ENCODE measurements around the gene ARHGAP29. TPM values are rescaled to one million over a fixed set of nuclear protein-coding genes. Genes with fewer than 3 reads are reported as not detected.
A peak's percentile ranks its signal among the peaks of the same experiment; 100 is the strongest.

The ARHGAP29 gene
- polyA plus RNA-seq, 4 donors, result 0.22 to 7.0 (median 3.6) TPM

DNA sequence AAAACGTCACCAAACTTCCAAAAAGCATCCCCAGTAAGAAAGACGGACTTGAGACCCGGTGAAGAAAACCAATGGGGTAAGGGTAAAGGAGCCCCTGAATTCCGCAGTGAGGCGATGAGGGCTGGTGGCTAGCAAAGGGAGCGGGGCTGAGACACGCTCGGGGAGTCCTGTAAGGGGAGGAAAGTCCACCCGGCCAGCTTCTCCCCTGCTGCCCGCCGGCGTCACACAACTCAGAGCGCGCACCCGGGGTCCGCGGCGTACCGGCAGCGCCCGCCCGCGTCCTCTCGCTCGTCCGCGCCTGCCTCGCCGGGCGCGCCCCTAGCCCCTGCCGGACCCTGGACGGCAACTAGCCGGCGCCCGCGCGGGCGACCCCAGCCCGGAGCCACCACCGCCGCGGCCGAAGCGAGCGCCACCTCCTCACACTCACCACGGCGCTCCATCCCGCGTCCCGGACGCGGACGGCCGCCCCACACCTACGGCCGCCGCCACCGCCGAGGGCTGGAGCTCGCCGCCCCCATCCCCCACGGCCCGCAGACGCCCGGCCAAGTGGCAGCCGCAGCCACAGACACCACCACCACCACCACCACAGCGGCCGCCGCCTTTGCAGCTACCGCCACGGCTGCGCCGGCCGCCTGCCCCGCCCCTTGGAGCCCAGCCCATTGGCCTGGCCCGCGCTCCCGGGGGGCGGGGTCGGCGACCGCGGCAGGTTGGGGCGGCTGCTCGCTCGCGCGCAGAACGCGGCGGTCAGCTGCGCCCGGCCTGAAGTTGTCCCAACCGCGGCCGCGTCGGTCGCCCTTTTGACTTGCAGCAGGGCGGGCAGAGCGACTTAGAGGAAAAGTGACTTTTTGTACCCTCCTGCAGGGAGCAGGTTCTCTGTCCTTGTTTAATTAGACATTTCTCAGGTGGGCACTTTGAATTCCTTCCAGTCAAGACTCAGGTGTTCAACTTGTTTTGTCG lies 10.0 kb upstream of the ARHGAP29 start:
- 0 to 1% (median 0%) methylated on average over 58 to 103 of the region's 103 CpGs for WGBS, 3 donors
- DNase-seq, result peak; percentile 69 to 86
- Histone ChIP-seq H3K4me3 (ENCODE audit: low read depth in 1 of 3, low read length in 3 of 3) (peak overlapping the region; percentile 38 to 67 (median 42)), H3K36me3 (ENCODE audit: control insufficient read depth in 3 of 3, insufficient read depth in 2 of 3, low read depth in 1 of 3, low read length in 3 of 3) (no peaks in the 10 kb centered on the region), H3K27ac (ENCODE audit: low read depth in 1 of 3, low read length in 2 of 3) (peak overlapping the region in 1 of 3 donors; percentile 74), H3K9me3 (ENCODE audit: control insufficient read depth in 2 of 2, insufficient read depth in 1 of 2, low read depth in 1 of 2, low read length in 1 of 2) (peaks cover 0 to 2% of the 10 kb centered on the region in 2 donors), H3K4me1 (ENCODE audit: control insufficient read depth in 3 of 3, insufficient read depth in 2 of 3, low read depth in 1 of 3, low read length in 2 of 3) (peaks cover 0 to 7% (median 0%) of the 10 kb centered on the region in 3 donors), H3K27me3 (ENCODE audit: control insufficient read depth in 3 of 3, insufficient read depth in 3 of 3, low read length in 3 of 3) (peaks cover 0 to 35% (median 3%) of the 10 kb centered on the region in 3 donors)
- FAIRE-seq, result no peak

DNA sequence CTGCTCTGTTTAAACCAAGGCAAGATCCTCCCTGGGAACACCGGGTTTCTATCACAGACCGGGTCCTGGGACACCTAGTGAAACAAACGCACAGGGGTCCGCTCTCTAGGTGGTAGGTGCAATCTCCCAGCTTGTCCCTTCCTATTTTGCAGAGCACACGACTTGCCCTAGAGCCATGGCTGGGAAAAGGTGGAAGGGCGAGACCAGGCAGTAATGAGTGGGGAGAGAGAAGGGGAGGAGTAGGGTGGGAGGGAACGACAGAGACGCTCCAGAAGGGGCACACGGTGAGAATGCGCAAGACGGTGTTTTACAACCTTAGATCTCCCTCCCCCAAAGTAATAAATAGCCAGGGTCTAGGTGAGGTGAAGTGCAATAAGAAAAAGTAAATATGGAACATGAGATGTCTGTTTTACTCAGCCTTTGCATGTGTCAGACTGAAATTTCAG lies 9.3 kb upstream of the ARHGAP29 start:
- no peak for FAIRE-seq
- H3K27me3 ChIP-seq (ENCODE audit: control insufficient read depth in 3 of 3, insufficient read depth in 3 of 3, low read length in 3 of 3), result peaks cover 2 to 32% (median 3%) of the 10 kb centered on the region in 3 donors
- peak overlapping the region in 2 of 3 donors; percentile 38 to 67 for H3K4me3 ChIP-seq (ENCODE audit: low read depth in 1 of 3, low read length in 3 of 3)
- peak in 1 of 2 donors; percentile 42 for DNase-seq
- peak overlapping the region in 1 of 3 donors; percentile 74 for H3K27ac ChIP-seq (ENCODE audit: low read depth in 1 of 3, low read length in 2 of 3)
- no peaks in the 10 kb centered on the region for H3K36me3 ChIP-seq (ENCODE audit: control insufficient read depth in 3 of 3, insufficient read depth in 2 of 3, low read depth in 1 of 3, low read length in 3 of 3)
- peaks cover 0 to 2% of the 10 kb centered on the region in 2 donors for H3K9me3 ChIP-seq (ENCODE audit: control insufficient read depth in 2 of 2, insufficient read depth in 1 of 2, low read depth in 1 of 2, low read length in 1 of 2)
- WGBS, 3 donors, result 6 to 9% (median 8%) methylated on average over 11 of the region's 11 CpGs
- H3K4me1 ChIP-seq (ENCODE audit: control insufficient read depth in 3 of 3, insufficient read depth in 2 of 3, low read depth in 1 of 3, low read length in 2 of 3), result peaks cover 0 to 7% (median 0%) of the 10 kb centered on the region in 3 donors

GRCh38 chr1:94245747-94246438 lies 8.5 kb upstream of the ARHGAP29 start:
- H3K9me3 ChIP-seq (ENCODE audit: control insufficient read depth in 2 of 2, insufficient read depth in 1 of 2, low read depth in 1 of 2, low read length in 1 of 2), result peaks cover 0 to 2% of the 10 kb centered on the region in 2 donors
- WGBS, 3 donors, result 55 to 74% (median 66%) methylated on average over 5 of the region's 5 CpGs
- H3K4me3 ChIP-seq (ENCODE audit: low read depth in 1 of 3, low read length in 3 of 3), result no peak overlapping the region
- peaks cover 2 to 30% (median 3%) of the 10 kb centered on the region in 3 donors for H3K27me3 ChIP-seq (ENCODE audit: control insufficient read depth in 3 of 3, insufficient read depth in 3 of 3, low read length in 3 of 3)
- no peak for FAIRE-seq
- H3K4me1 ChIP-seq (ENCODE audit: control insufficient read depth in 3 of 3, insufficient read depth in 2 of 3, low read depth in 1 of 3, low read length in 2 of 3), result peaks cover 0 to 7% (median 0%) of the 10 kb centered on the region in 3 donors
- peak overlapping the region in 1 of 3 donors; percentile 45 for H3K27ac ChIP-seq (ENCODE audit: low read depth in 1 of 3, low read length in 2 of 3)
- DNase-seq, result no peak
- H3K36me3 ChIP-seq (ENCODE audit: control insufficient read depth in 3 of 3, insufficient read depth in 2 of 3, low read depth in 1 of 3, low read length in 3 of 3), result no peaks in the 10 kb centered on the region

DNA sequence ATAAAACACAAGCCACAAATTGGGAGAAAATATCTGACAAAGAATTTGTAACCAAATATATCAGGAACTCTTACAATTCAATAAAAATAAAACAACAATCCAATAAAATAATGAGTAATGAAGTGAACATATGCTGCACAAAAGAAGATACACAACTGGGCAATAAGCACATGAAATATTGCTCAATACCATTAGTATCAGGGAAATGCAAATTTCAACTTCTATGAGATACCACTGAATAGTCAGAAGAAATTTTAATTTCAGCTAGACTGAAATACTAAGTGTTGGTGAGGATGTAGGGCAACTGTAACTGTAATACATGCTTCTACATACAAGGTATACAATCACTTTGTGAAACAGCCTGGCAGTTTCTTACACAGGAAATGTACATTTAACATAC lies 7.4 kb upstream of the ARHGAP29 start:
- H3K36me3 ChIP-seq (ENCODE audit: control insufficient read depth in 3 of 3, insufficient read depth in 2 of 3, low read depth in 1 of 3, low read length in 3 of 3), result no peaks in the 10 kb centered on the region
- no peak for FAIRE-seq
- H3K4me3 ChIP-seq (ENCODE audit: low read depth in 1 of 3, low read length in 3 of 3), result no peak overlapping the region
- peaks cover 0 to 7% (median 0%) of the 10 kb centered on the region in 3 donors for H3K4me1 ChIP-seq (ENCODE audit: control insufficient read depth in 3 of 3, insufficient read depth in 2 of 3, low read depth in 1 of 3, low read length in 2 of 3)
- no peak overlapping the region for H3K27ac ChIP-seq (ENCODE audit: low read depth in 1 of 3, low read length in 2 of 3)
- peaks cover 2 to 32% (median 3%) of the 10 kb centered on the region in 3 donors for H3K27me3 ChIP-seq (ENCODE audit: control insufficient read depth in 3 of 3, insufficient read depth in 3 of 3, low read length in 3 of 3)
- H3K9me3 ChIP-seq (ENCODE audit: control insufficient read depth in 2 of 2, insufficient read depth in 1 of 2, low read depth in 1 of 2, low read length in 1 of 2), result peaks cover 0 to 2% of the 10 kb centered on the region in 2 donors
- no peak for DNase-seq

DNA sequence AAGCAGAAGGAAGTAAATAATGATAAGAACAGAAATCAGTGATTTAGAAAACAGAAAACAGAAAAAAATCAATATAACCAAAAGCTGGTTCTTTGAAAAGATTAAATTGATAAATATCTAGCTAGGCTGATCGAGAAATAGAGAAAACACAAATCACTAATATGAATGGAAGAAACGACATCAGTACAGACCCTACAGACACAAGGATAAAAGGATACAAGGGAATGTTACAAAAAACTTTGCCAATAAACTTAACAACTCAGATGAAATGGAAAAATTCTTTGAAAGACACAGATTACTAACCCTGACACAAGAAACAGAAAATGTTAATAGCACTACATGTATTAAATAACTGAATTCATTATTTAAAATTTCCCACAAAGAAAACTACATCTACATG lies 6.3 kb upstream of the ARHGAP29 start:
- Histone ChIP-seq H3K36me3 (ENCODE audit: control insufficient read depth in 3 of 3, insufficient read depth in 2 of 3, low read depth in 1 of 3, low read length in 3 of 3) (no peaks in the 10 kb centered on the region), H3K9me3 (ENCODE audit: control insufficient read depth in 2 of 2, insufficient read depth in 1 of 2, low read depth in 1 of 2, low read length in 1 of 2) (peaks cover 0 to 2% of the 10 kb centered on the region in 2 donors), H3K4me3 (ENCODE audit: low read depth in 1 of 3, low read length in 3 of 3) (no peak overlapping the region), H3K27ac (ENCODE audit: low read depth in 1 of 3, low read length in 2 of 3) (no peak overlapping the region), H3K27me3 (ENCODE audit: control insufficient read depth in 3 of 3, insufficient read depth in 3 of 3, low read length in 3 of 3) (peaks cover 2 to 39% (median 3%) of the 10 kb centered on the region in 3 donors), H3K4me1 (ENCODE audit: control insufficient read depth in 3 of 3, insufficient read depth in 2 of 3, low read depth in 1 of 3, low read length in 2 of 3) (peaks cover 0 to 7% (median 0%) of the 10 kb centered on the region in 3 donors)
- DNase-seq (no peak), FAIRE-seq (no peak)
- WGBS, 3 donors, result 71 to 91% (median 90%) methylated on average over 2 of the region's 2 CpGs

DNA sequence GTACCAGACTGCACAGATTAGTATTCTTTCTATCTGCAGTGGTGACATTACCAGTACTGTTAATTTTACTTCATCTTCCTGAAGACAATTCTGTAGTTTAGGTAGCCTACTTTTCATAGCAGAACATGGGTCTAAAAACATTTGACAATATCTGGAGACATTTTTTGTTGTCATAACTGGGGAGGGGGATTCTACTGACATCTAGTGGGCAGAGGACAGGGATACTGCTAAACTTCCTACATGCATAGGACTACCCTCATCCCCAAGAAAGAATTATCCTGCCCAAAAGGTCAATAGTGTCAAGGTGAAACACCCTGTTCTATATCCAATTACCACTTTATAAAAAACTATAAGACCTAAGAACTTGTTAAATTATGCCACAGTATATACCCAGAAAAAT lies 3.4 kb upstream of the ARHGAP29 start:
- Histone ChIP-seq H3K4me1 (ENCODE audit: control insufficient read depth in 3 of 3, insufficient read depth in 2 of 3, low read depth in 1 of 3, low read length in 2 of 3) (peaks cover 0 to 8% (median 0%) of the 10 kb centered on the region in 3 donors), H3K4me3 (ENCODE audit: low read depth in 1 of 3, low read length in 3 of 3) (no peak overlapping the region), H3K27ac (ENCODE audit: low read depth in 1 of 3, low read length in 2 of 3) (no peak overlapping the region), H3K9me3 (ENCODE audit: control insufficient read depth in 2 of 2, insufficient read depth in 1 of 2, low read depth in 1 of 2, low read length in 1 of 2) (no peaks in the 10 kb centered on the region), H3K27me3 (ENCODE audit: control insufficient read depth in 3 of 3, insufficient read depth in 3 of 3, low read length in 3 of 3) (peaks cover 0 to 40% (median 8%) of the 10 kb centered on the region in 3 donors), H3K36me3 (ENCODE audit: control insufficient read depth in 3 of 3, insufficient read depth in 2 of 3, low read depth in 1 of 3, low read length in 3 of 3) (no peaks in the 10 kb centered on the region)
- no peak for FAIRE-seq
- no peak for DNase-seq

- peaks cover 0 to 8% (median 0%) of the 10 kb centered on the region in 3 donors for H3K4me1 ChIP-seq (ENCODE audit: control insufficient read depth in 3 of 3, insufficient read depth in 2 of 3, low read depth in 1 of 3, low read length in 2 of 3)
- no peak for FAIRE-seq
- no peak overlapping the region for H3K27ac ChIP-seq (ENCODE audit: low read depth in 1 of 3, low read length in 2 of 3)
- no peaks in the 10 kb centered on the region for H3K9me3 ChIP-seq (ENCODE audit: control insufficient read depth in 2 of 2, insufficient read depth in 1 of 2, low read depth in 1 of 2, low read length in 1 of 2)
- no peaks in the 10 kb centered on the region for H3K36me3 ChIP-seq (ENCODE audit: control insufficient read depth in 3 of 3, insufficient read depth in 2 of 3, low read depth in 1 of 3, low read length in 3 of 3)
- DNase-seq, result no peak
- H3K27me3 ChIP-seq (ENCODE audit: control insufficient read depth in 3 of 3, insufficient read depth in 3 of 3, low read length in 3 of 3), result peaks cover 2 to 37% (median 8%) of the 10 kb centered on the region in 3 donors
- H3K4me3 ChIP-seq (ENCODE audit: low read depth in 1 of 3, low read length in 3 of 3), result no peak overlapping the region
These were observed 2.4 kb upstream of the ARHGAP29 start for GRCh38 chr1:94239796-94240195.

DNA sequence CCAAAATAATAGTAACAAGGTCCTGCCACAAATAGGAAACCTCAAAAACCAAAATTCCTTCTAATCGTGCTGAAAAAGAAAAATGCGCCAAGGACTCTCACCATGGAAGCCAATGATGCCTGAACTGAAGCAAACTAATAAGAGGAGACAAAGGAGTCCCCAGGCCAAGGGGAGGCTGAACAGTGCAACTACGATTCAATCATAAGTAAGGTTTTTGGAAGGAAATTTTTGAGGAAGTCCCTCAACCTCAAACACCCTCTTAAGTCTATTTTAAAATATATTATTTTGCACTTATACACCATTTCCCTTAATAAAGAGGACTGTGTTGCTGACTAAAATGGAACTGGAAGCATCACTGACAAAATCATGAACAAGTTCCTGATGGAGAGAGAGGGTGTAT lies 1.7 kb upstream of the ARHGAP29 start:
- no peaks in the 10 kb centered on the region for H3K9me3 ChIP-seq (ENCODE audit: control insufficient read depth in 2 of 2, insufficient read depth in 1 of 2, low read depth in 1 of 2, low read length in 1 of 2)
- no peak overlapping the region for H3K4me3 ChIP-seq (ENCODE audit: low read depth in 1 of 3, low read length in 3 of 3)
- no peak overlapping the region for H3K27ac ChIP-seq (ENCODE audit: low read depth in 1 of 3, low read length in 2 of 3)
- FAIRE-seq (no peak), DNase-seq (no peak)
- H3K4me1 ChIP-seq (ENCODE audit: control insufficient read depth in 3 of 3, insufficient read depth in 2 of 3, low read depth in 1 of 3, low read length in 2 of 3), result peaks cover 0 to 8% (median 0%) of the 10 kb centered on the region in 3 donors
- no peaks in the 10 kb centered on the region for H3K36me3 ChIP-seq (ENCODE audit: control insufficient read depth in 3 of 3, insufficient read depth in 2 of 3, low read depth in 1 of 3, low read length in 3 of 3)
- peaks cover 2 to 37% (median 8%) of the 10 kb centered on the region in 3 donors for H3K27me3 ChIP-seq (ENCODE audit: control insufficient read depth in 3 of 3, insufficient read depth in 3 of 3, low read length in 3 of 3)
- 62 to 85% (median 68%) methylated on average over 3 of the region's 3 CpGs for WGBS, 3 donors
